ENCODE data around the gene ZWILCH. TPM values are rescaled to one million over a fixed set of nuclear protein-coding genes. Genes with fewer than 3 reads are reported as not detected.
A peak's percentile ranks its signal among the peaks of the same experiment; 100 is the strongest.

Gene ZWILCH
- total RNA-seq, 4 donors from 2014 or later, result 2.4 to 26.1 (median 7.0) TPM

GRCh38 chr15:66489179-66489791 is 15.8 kb upstream of the ZWILCH start:
- intact Hi-C loops (cut with DNase I; ENCODE audit: low total_unique reads), result no loop called here
- Histone ChIP-seq H3K4me3 (no peak overlapping the region), H3K36me3 (no peaks in the 10 kb centered on the region), H3K4me1 (no peaks in the 10 kb centered on the region), H3K9me3 (no peaks in the 10 kb centered on the region), H3K27ac (no peak overlapping the region), H3K27me3 (no peaks in the 10 kb centered on the region)
- TF ChIP-seq CTCF (IDR thresholded peaks at IDR 0.05), result no peak
- TF ChIP-seq POLR2A (IDR thresholded peaks at IDR 0.05), result no peak
- no peak for DNase-seq

- Histone ChIP-seq H3K9me3 (no peaks in the 10 kb centered on the region), H3K27ac (no peak overlapping the region), H3K4me1 (peaks cover 0 to 5% of the 10 kb centered on the region in 2 donors), H3K27me3 (no peaks in the 10 kb centered on the region), H3K4me3 (no peak overlapping the region), H3K36me3 (no peaks in the 10 kb centered on the region)
- no peak for DNase-seq
- intact Hi-C loops (cut with DNase I; ENCODE audit: low total_unique reads), result no loop called here
- TF ChIP-seq POLR2A (IDR thresholded peaks at IDR 0.05) (no peak), CTCF (IDR thresholded peaks at IDR 0.05) (no peak)
These were observed 13.3 kb upstream of the ZWILCH start for GRCh38 chr15:66491846-66492245.

GRCh38 chr15:66494262-66494661 is 10.9 kb upstream of the ZWILCH start:
- H3K4me1 ChIP-seq, result peaks cover 0 to 5% of the 10 kb centered on the region in 2 donors
- TF ChIP-seq POLR2A (IDR thresholded peaks at IDR 0.05), result no peak
- TF ChIP-seq CTCF (IDR thresholded peaks at IDR 0.05), result no peak

GRCh38 chr15:66496951-66497501 is 8.1 kb upstream of the ZWILCH start:
- peak in 1 of 2 donors; percentile 13 for DNase-seq
- peak overlapping the region; percentile 64 to 96 for H3K4me3 ChIP-seq
- intact Hi-C loops (cut with DNase I; ENCODE audit: low total_unique reads), result loop anchor here (5.0 kb wide), 1 partner anchor 110 kb away; the partner anchor contains the start of gene MAP2K1
- peaks cover 0 to 5% of the 10 kb centered on the region in 2 donors for H3K4me1 ChIP-seq
- no peaks in the 10 kb centered on the region for H3K9me3 ChIP-seq
- TF ChIP-seq CTCF (IDR thresholded peaks at IDR 0.05) (no peak), POLR2A (IDR thresholded peaks at IDR 0.05) (no peak)
- no peaks in the 10 kb centered on the region for H3K36me3 ChIP-seq
- peak overlapping the region; percentile 81 to 86 for H3K27ac ChIP-seq
- no peaks in the 10 kb centered on the region for H3K27me3 ChIP-seq

More at GRCh38 chr15:66494262-66494661, 10.9 kb upstream of the ZWILCH start:
- Histone ChIP-seq H3K27ac (no peak overlapping the region), H3K36me3 (no peaks in the 10 kb centered on the region), H3K4me3 (no peak overlapping the region), H3K9me3 (no peaks in the 10 kb centered on the region), H3K27me3 (no peaks in the 10 kb centered on the region)
- DNase-seq, result no peak
- intact Hi-C loops (cut with DNase I; ENCODE audit: low total_unique reads), result no loop called here
